GM19035 (cell line): Measurements from ENCODE around the gene CNOT3.
A peak's percentile ranks its signal among the peaks of the same experiment; 100 is the strongest.

ENCODE experiments used
- ATAC-seq: cut with Tn5 transposase; IDR thresholded peaks from one replicate; pipeline ENCODE4 v1.9.1; 2021; ENCODE audit not compliant: unreplicated experiment

Gene CNOT3

GRCh38 chr19:54147676-54148075 lies 10.1 kb downstream of the CNOT3 start:
- no peak for ATAC-seq

- no peak for ATAC-seq
These were observed 10.6 kb downstream of the CNOT3 start for GRCh38 chr19:54148158-54148557.

- no peak for ATAC-seq
These were observed 11.7 kb downstream of the CNOT3 start for GRCh38 chr19:54149021-54149812.

DNA sequence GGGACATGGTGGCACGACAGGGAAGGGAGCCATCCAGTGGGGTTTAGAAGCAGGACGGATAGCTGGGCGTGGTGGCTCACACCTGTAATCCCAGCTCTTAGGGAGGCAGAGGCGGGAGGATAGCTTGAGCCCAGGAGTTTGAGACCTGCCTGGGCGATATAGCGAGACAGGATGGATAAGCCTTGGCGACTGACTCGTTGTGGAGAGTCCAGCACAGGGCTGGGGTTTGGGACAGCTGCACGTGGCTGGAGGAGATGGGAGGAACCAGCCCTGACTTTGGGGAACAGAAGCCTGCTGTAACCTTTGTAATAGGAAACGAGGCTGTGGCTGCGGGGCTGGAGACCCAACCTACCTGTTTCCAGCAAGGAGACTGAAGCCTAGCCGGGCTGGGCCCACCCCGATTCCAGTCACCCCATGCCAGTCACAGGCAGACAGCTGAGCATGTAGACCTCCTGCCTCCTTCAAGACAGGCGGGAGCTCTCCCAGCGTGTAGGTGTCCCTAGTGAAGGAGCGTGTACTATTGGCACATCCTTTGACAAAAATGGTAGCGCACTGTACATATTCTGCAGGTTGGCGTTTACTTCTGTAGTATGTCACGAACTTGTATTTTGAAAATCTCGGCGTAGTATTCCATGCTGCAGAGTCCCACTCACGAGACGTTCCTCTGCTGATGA lies 13.9 kb downstream of the CNOT3 start:
- no peak for ATAC-seq

DNA sequence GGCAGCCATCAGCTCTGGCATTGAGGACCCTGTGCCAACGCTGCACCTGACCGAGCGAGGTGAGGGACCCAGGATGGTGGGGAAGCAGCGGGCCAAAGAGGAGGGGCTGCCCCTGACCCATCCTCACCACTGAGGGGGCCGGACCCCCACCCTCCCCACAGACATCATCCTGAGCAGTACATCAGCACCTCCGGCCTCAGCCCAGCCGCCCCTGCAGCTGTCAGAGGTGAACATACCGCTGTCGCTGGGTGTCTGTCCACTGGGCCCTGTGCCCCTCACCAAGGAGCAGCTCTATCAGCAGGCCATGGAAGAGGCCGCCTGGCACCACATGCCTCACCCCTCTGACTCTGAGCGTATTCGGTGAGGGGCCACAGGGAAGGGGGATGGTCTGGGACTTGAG lies 14.7 kb downstream of the CNOT3 start:
- no peak for ATAC-seq

DNA sequence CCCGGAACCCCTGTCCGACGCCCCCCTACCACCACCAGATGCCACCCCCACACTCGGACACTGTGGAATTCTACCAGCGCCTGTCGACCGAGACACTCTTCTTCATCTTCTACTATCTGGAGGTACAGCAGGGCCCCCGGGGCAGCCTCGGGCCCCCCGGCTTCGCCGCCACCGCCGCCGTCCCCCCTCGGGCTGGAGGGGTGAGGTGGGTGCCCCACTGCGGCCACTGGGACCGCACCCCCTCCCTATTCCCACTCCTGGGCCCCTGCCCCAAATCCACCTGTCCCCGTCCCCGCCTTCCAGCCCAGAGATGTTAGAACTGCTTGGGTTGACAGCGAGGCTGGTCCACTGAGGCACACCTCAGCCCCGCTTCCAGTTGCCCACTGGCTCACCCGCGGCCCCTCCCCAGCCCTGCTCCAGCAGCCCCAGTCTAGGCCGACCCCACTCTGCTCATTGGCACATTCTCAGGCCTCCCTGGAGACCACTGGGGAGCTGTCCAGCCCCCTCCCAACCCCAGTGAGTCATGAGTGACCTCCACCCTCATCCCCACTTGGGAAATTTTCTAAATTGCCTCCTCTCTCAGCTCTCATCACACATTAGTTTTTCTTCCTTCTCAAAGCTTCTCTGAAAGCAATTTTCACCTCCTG lies 15.4 kb downstream of the CNOT3 start:
- ATAC-seq, result no peak

DNA sequence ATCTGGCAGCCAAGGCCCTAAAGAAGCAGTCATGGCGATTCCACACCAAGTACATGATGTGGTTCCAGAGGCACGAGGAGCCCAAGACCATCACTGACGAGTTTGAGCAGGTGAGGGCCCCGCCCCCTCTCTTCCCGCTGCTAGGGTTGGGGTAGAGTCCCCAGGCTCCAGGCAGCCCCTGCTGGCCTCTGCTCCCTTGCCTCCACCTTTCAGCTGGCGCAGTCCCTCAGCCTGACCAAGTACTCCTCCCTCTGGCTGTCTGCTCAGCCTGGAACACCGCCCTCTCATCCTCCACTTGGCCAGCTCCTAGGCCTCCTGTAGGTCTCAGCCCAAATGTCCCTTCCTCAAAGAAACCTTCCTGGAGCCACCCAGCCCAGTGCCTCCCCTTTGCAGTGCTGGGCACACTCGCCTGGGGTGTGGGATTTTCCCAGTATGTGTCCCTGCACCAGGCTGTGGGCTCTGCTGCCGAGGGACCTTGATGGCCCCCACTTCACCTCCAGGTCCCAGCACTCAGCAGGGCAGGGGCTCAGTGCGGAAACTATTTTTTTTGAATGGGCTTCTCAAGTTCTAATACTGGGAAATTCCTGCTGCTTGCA lies 16.3 kb downstream of the CNOT3 start:
- ATAC-seq, result no peak

GRCh38 chr19:54154603-54155345 lies 17.2 kb downstream of the CNOT3 start:
- no peak for ATAC-seq

DNA sequence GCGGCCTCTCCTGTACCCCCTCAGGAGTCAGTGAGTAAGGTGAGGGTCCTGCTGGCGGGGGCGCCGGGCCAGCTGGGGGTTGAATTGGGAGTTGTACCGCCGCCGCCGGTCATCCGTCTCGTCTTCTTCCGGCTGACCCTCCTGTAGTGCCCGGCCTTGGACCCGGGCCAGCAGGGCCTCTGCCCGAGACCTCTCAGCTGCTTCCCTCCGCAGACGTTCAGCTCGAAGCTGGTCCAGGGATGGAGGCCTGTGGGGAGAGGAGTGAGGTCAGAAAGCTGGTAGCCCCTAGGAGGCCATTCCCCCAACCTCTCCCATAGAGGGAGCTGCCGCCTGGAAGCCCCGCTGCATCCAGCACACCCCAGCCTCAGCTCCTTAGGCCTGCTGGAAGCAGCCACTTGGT lies 18.1 kb downstream of the CNOT3 start:
- no peak for ATAC-seq

GRCh38 chr19:54156490-54156889 lies 18.9 kb downstream of the CNOT3 start:
- no peak for ATAC-seq

DNA sequence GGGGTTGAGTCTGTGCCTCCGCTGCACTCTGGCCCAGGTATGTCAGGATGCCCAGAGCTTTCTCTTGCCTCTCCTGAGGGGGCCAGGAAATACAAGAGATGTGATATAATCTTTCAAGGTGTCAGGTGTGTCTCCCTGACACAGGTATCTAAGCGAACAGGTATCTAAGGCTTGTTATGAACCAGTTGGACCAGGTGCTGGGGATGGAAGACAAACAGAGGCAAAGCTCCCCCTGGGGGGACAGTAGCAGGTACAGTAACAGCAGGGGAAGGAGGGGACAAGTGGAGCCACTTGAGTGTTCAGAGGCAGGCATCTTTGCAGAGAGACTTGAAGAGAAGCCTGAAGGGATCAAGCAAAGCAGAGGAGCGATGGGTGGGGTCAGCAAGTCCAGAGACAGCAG lies 19.4 kb downstream of the CNOT3 start:
- ATAC-seq, result no peak

DNA sequence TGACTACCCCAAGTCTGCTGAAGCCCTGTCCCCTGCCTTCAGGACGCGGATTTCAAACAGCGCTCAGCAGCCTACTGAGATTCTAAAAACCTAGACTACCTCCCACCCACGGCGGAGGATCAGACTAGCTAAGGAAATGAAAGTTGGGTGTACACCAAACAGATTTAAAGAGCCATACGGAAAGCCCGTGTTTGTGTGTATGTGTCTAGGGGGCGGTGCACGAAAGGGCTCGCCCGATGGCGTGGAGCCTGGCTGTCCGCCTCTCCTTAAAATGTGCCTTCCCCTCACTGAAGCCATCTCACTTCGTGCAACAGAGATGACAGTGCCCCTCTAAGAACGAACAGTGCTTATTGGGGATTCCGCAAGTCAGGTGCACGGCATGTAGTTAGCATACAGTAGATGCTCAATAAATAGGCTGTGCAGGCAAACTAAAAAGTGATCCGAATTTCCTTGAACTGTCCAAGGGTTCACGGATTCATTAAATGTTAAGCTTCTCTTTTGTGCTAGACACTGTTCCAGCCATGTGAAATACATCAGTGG lies 21.3 kb downstream of the CNOT3 start:
- ATAC-seq, result no peak

DNA sequence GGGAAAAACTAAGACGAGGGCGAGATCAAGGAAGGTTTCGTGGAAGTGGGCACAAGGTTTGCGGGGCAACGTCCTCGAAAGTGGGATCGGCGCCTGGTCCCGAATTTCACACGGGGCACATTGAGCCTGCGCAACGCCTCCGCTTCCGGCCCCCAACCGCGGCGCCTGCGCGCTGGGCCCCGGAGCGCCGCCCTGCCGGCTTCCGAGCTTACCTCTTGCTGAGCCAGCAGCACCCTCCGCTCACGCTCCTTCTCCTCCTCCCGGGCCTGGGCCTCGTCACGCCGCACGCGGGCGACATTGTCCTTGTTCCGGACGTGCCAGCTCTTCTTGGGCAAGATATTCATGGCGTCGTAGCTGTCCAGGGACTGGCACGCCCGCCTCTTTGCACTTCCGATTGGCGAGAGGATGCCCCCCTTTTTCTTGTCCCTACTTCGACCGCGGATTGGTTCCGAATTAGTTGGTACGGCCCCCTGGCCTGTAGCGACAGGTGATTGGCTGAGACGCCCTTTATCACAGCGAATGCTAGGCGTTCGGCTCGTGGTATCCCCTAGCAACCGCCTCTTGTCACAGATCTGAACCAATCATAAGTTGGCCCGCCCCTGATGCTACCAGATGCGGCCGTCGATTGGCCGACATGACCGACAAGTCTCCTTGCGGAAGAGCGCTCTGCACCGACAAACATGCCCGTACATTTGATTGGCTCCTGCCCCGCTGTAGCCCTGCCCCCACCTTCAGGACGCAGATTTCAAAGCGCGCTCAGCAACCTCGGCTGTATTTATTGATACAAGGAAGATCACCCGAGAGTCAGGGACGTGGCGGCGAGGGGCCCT lies 22.0 kb downstream of the CNOT3 start, which contains the start of gene LENG1:
LENG1 (minus strand) TSS at position 370 of the 830 bp plus-strand sequence; CDS start at position 344, 26 bp downstream.
- peak; percentile 87 for ATAC-seq

GRCh38 chr19:54160182-54160811 lies 22.7 kb downstream of the CNOT3 start:
- peak; percentile 1 for ATAC-seq

GRCh38 chr19:54160854-54161253 lies 23.3 kb downstream of the CNOT3 start:
- ATAC-seq, result no peak

DNA sequence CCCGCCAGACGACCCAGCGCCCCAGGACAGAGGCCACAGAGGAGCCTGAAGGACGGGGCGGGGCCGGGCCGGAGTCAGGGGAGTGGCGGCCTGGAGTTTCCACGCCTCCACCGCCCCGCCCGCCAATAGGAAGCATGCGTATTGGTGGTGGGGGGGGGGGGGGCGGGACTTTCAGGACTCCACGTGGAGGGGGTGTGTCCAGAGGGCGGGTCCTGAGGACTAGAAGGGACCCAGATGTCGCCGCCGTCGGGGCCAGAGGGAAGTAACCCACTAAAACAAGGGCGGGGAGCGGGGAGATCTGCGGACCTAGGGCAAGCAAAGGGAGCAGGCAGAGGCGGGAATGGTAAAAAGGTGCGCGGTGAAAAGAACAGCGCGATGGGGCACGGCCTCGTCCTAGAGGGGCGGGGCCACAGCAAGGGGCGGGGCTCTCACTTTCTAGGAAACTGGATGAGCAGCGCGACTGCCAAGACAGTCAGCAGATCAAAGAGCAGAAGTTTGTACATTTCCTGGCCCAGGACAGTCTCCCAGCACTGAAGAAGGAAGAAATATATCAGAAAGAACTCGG lies 24.8 kb downstream of the CNOT3 start:
- ATAC-seq, result no peak

DNA sequence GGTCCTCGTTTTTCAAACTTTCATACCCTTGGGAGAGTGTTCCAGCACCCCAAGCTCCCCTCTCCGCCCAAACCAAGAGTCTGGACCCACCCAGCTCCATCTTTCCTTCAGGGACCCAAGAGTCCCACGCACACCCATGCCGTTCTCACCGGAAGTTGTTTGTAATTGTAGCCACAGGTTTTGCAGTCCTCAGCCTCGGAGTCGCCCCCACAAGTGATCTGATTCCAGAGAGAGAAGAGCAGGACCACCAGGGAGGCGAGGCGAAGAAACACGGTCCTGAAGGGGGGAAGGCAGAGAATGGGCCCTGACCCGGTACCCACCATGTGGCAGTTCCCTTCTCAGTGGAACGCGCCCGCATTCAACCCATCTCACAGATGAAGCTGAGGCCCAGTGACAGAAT lies 25.3 kb downstream of the CNOT3 start:
- no peak for ATAC-seq

GRCh38 chr19:54164369-54165068 lies 27.0 kb downstream of the CNOT3 start:
- no peak for ATAC-seq
